Measurements from ENCODE around the gene CYP27B1. TPM values are rescaled to one million over a fixed set of nuclear protein-coding genes. Genes with fewer than 3 reads are reported as not detected.

CYP27B1 gene
- total RNA-seq, 1 experiment from 2014 or later = 11.6 TPM

GRCh38 chr12:57783466-57783801 is 16.6 kb upstream of the CYP27B1 start:
- no peaks in the 10 kb centered on the region for H3K9me3 ChIP-seq (ENCODE audit: control insufficient read depth in 1 of 2, insufficient read depth in 1 of 2, low read depth in 1 of 2, low read length in 2 of 2)
- intact Hi-C loops (cut with micrococcal nuclease) = no loop called here
- H2AFZ ChIP-seq (ENCODE audit: low read depth, low read length, poor library complexity, severe bottlenecking) = no peak overlapping the region
- H3K9me2 ChIP-seq (ENCODE audit: insufficient read depth) = no peaks in the 10 kb centered on the region
- TF ChIP-seq ZFX (IDR thresholded peaks at IDR 0.05) = no peak
- no peak for TF ChIP-seq CTCF (IDR thresholded peaks at IDR 0.05 in 2 of 3, conservative IDR thresholded peaks at IDR 0.05 in 1 of 3; ENCODE audit: borderline replicate concordance in 1 of 3, insufficient read depth in 1 of 3, low read depth in 2 of 3, low read length in 2 of 3)
- TF ChIP-seq ELF1 (IDR thresholded peaks at IDR 0.05; ENCODE audit: borderline replicate concordance, low read depth) = no peak
- H3K4me3 ChIP-seq (replicated peaks in 1 of 2; ENCODE audit: low read depth in 1 of 2, low read length in 2 of 2) = peak overlapping the region; percentile 98 to 100
- H3K4me2 ChIP-seq (ENCODE audit: low read length) = peak overlapping the region; percentile 74
- CTCF ChIA-PET = interaction anchor here (0.9 to 1.1 kb wide), 3 partner anchors 11 to 19 kb away, joined by 3 to 5 read pairs (median 3); partner anchors contain the start of genes EEF1AKMT3 and METTL1
- POLR2A ChIA-PET = interaction anchor here (0.7 to 1.2 kb wide), 3 partner anchors 11 to 30 kb away, joined by 3 to 6 read pairs (median 3); partner anchors contain the start of genes EEF1AKMT3 and METTL1
- peak overlapping the region; percentile 91 for H3K9ac ChIP-seq (ENCODE audit: low read length)
- no peaks in the 10 kb centered on the region for H4K20me1 ChIP-seq (ENCODE audit: insufficient read depth)
- no peaks in the 10 kb centered on the region for H3K27me3 ChIP-seq (ENCODE audit: insufficient read depth, low read length)
- DNase-seq (ENCODE audit: low read depth, low spot score) (no peak), ATAC-seq (no peak)
- H3K36me3 ChIP-seq (ENCODE audit: control insufficient read depth in 1 of 2, insufficient read depth in 2 of 2, low read length in 2 of 2) = peaks cover 20 to 28% of the 10 kb centered on the region in 2 experiments; a peak in 3 of 4 replicates
- BruUV-seq (replicated peaks) = no TSS peak
- no peak overlapping the region for H3K27ac ChIP-seq (ENCODE audit: low read depth, low read length)
- H3K4me1 ChIP-seq (ENCODE audit: control insufficient read depth in 1 of 2, insufficient read depth in 2 of 2, low read length in 2 of 2) = peaks cover 6 to 10% of the 10 kb centered on the region in 2 experiments
- peaks cover 47% of the 10 kb centered on the region for H3K79me2 ChIP-seq (ENCODE audit: insufficient read depth, low read length)
- RAD21 ChIA-PET (ENCODE audit: low non-redundant PET in 1 of 2, low total read pairs in 2 of 2, uncharacterized antibody in 2 of 2, unreplicated experiment in 2 of 2) = no interaction called here

GRCh38 chr12:57782608-57783465 is 16.0 kb upstream of the CYP27B1 start, which contains the start of gene TSFM:
TSFM (plus strand) TSS chr12:57782787; CDS start chr12:57782802, 15 bp downstream.
- Histone ChIP-seq H3K4me1 (ENCODE audit: control insufficient read depth in 1 of 2, insufficient read depth in 2 of 2, low read length in 2 of 2) (peaks cover 6 to 10% of the 10 kb centered on the region in 2 experiments), H3K9me3 (ENCODE audit: control insufficient read depth in 1 of 2, insufficient read depth in 1 of 2, low read depth in 1 of 2, low read length in 2 of 2) (no peaks in the 10 kb centered on the region), H3K36me3 (ENCODE audit: control insufficient read depth in 1 of 2, insufficient read depth in 2 of 2, low read length in 2 of 2) (peaks cover 17 to 25% of the 10 kb centered on the region in 2 experiments; a peak in 3 of 4 replicates), H3K4me3 (replicated peaks in 1 of 2; ENCODE audit: low read depth in 1 of 2, low read length in 2 of 2) (peak within 1 kb of the TSS; percentile 98 to 100), H3K9ac (ENCODE audit: low read length) (peak within 1 kb of the TSS; percentile 91), H4K20me1 (ENCODE audit: insufficient read depth) (no peaks in the 10 kb centered on the region), H3K4me2 (ENCODE audit: low read length) (peak within 1 kb of the TSS; percentile 74), H3K27me3 (ENCODE audit: insufficient read depth, low read length) (no peaks in the 10 kb centered on the region), H3K9me2 (ENCODE audit: insufficient read depth) (no peaks in the 10 kb centered on the region), H3K27ac (ENCODE audit: low read depth, low read length) (peak within 1 kb of the TSS; percentile 53), H2AFZ (ENCODE audit: low read depth, low read length, poor library complexity, severe bottlenecking) (no peak within 1 kb of the TSS), H3K79me2 (ENCODE audit: insufficient read depth, low read length) (peaks cover 47% of the 10 kb centered on the region)
- CTCF ChIA-PET = interaction anchor here (0.9 to 1.1 kb wide), 4 partner anchors 10 to 23 kb away, joined by 3 to 5 read pairs (median 4); partner anchors contain the start of genes EEF1AKMT3 and METTL1
- peak; percentile 89 for DNase-seq (ENCODE audit: low read depth, low spot score)
- BruUV-seq (replicated peaks) = no TSS peak
- RAD21 ChIA-PET (ENCODE audit: low non-redundant PET in 1 of 2, low total read pairs in 2 of 2, uncharacterized antibody in 2 of 2, unreplicated experiment in 2 of 2) = interaction anchor here in 1 of 2 experiments (0.7 kb wide), 1 partner anchor 11 kb away, joined by 3 read pairs; the partner anchor contains the start of genes EEF1AKMT3 and METTL1
- intact Hi-C loops (cut with micrococcal nuclease) = loop anchor here (1.0 kb wide), 1 partner anchor 11 kb away; the partner anchor contains the start of genes EEF1AKMT3 and METTL1
- ATAC-seq = peak; percentile 89
- POLR2A ChIA-PET = interaction anchor here (0.7 to 1.2 kb wide), 3 partner anchors 11 to 30 kb away, joined by 3 to 6 read pairs (median 3); partner anchors contain the start of genes EEF1AKMT3 and METTL1
- peak; percentile 94 for TF ChIP-seq MAX (IDR thresholded peaks at IDR 0.05)
- TF ChIP-seq ZNF274 (IDR thresholded peaks at IDR 0.05; ENCODE audit: low read depth, low read length) = no peak
- no peak for TF ChIP-seq FOSL1 (IDR thresholded peaks at IDR 0.05; ENCODE audit: low read depth)
- no peak for TF ChIP-seq EGR1 (IDR thresholded peaks at IDR 0.05; ENCODE audit: low read depth)
- no peak; the same call in 1 of the 2 replicates for TF ChIP-seq JUND (IDR thresholded peaks at IDR 0.05)
- peak; percentile 94 for TF ChIP-seq CBX3 (IDR thresholded peaks at IDR 0.05; ENCODE audit: low read depth)
- TF ChIP-seq ZBTB33 (IDR thresholded peaks at IDR 0.05; ENCODE audit: extremely low read depth, insufficient replicate concordance, low read length) = peak; percentile 89

Data from HCT116 (cell line).